ENCODE results near the gene FAM193A. TPM values are rescaled to one million over a fixed set of nuclear protein-coding genes. Genes with fewer than 3 reads are reported as not detected.

FAM193A gene
- total RNA-seq, 1 donor from 2014 or later: 28.8 TPM

DNA sequence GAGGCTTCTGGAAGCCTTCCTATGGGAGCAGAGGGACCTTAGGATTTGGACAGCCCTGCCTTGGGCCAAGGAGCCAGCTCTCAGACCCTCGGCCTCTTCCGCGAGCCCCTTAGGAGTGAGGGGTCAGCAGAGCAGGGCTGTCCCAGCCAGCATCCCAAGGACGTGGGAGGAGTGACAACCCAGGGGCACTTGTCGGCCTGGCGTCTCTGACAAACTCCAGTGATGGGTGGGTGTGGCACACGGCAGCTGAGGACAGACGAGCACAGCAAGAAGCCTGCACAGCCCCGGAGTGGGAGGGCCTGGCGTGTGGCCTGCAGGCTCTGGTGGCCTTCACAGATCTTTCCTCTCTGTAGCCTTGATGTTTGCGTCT is 231.2 kb downstream of the FAM193A start:
- Histone ChIP-seq H3K9ac (ENCODE audit: low read length) (no peak overlapping the region), H3K27ac (ENCODE audit: low read depth, low read length) (no peak overlapping the region), H3K9me3 (ENCODE audit: insufficient read depth, low read depth, low read length) (no peaks in the 10 kb centered on the region), H3K4me3 (ENCODE audit: insufficient read depth, low read depth, low read length) (no peak overlapping the region), H2AFZ (ENCODE audit: low read depth, low read length) (no peak overlapping the region), H3K36me3 (ENCODE audit: insufficient read depth, low read length) (no peaks in the 10 kb centered on the region), H4K20me1 (ENCODE audit: insufficient read depth, low read length) (no peaks in the 10 kb centered on the region), H3K79me2 (ENCODE audit: insufficient read depth, low read length) (no peaks in the 10 kb centered on the region), H3K4me1 (ENCODE audit: insufficient read depth, low read length) (peaks cover 11% of the 10 kb centered on the region), H3K27me3 (ENCODE audit: insufficient read depth, low read length) (no peaks in the 10 kb centered on the region), H3K4me2 (ENCODE audit: low read length) (no peak overlapping the region)
- TF ChIP-seq, protein P1, sequence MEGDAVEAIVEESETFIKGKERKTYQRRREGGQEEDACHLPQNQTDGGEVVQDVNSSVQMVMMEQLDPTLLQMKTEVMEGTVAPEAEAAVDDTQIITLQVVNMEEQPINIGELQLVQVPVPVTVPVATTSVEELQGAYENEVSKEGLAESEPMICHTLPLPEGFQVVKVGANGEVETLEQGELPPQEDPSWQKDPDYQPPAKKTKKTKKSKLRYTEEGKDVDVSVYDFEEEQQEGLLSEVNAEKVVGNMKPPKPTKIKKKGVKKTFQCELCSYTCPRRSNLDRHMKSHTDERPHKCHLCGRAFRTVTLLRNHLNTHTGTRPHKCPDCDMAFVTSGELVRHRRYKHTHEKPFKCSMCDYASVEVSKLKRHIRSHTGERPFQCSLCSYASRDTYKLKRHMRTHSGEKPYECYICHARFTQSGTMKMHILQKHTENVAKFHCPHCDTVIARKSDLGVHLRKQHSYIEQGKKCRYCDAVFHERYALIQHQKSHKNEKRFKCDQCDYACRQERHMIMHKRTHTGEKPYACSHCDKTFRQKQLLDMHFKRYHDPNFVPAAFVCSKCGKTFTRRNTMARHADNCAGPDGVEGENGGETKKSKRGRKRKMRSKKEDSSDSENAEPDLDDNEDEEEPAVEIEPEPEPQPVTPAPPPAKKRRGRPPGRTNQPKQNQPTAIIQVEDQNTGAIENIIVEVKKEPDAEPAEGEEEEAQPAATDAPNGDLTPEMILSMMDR (IDR thresholded peaks at IDR 0.05; ENCODE audit: insufficient read depth, low read depth, low read length): no peak
- TF ChIP-seq EZH2 (IDR thresholded peaks at IDR 0.05; ENCODE audit: insufficient read depth, low read length): no peak
- FAIRE-seq (no peak), DNase-seq (ENCODE audit: low read depth) (no peak)
- no peak overlapping the region for H3K27ac Mint-ChIP-seq (ENCODE audit: unreplicated experiment)
- H3K4me3 Mint-ChIP-seq (ENCODE audit: unreplicated experiment): no peak overlapping the region
- no peaks in the 10 kb centered on the region for H3K36me3 Mint-ChIP-seq (ENCODE audit: low read depth, unreplicated experiment)
- peaks cover 17% of the 10 kb centered on the region for H3K4me1 Mint-ChIP-seq (ENCODE audit: low read depth, unreplicated experiment)
- peaks cover 4% of the 10 kb centered on the region for H3K9me3 Mint-ChIP-seq (ENCODE audit: unreplicated experiment)
- no peaks in the 10 kb centered on the region for H3K27me3 Mint-ChIP-seq (ENCODE audit: low read depth, unreplicated experiment)

DNA sequence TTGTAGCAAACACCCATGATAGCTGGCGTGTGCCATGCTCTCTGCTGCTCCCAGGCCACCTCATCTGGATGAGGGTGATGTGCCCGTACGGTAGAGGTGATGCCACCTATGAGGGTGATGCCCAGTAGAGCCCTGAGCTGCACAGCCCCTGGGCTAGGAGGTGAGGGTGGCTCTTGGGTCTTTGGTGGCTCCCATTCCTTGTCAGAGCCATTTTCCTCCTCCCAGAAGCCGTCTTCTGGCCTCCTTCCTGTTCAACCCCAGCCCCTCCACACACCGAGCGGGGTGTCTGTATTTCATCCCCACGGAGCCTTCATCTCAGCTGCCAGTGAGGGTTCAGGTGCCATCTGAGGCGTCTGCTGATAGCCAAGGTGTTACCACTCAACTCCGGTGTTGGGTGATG is 231.7 kb downstream of the FAM193A start:
- Histone ChIP-seq H3K4me2 (ENCODE audit: low read length) (no peak overlapping the region), H3K9ac (ENCODE audit: low read length) (no peak overlapping the region), H2AFZ (ENCODE audit: low read depth, low read length) (no peak overlapping the region), H4K20me1 (ENCODE audit: insufficient read depth, low read length) (no peaks in the 10 kb centered on the region), H3K27ac (ENCODE audit: low read depth, low read length) (no peak overlapping the region), H3K9me3 (ENCODE audit: insufficient read depth, low read depth, low read length) (no peaks in the 10 kb centered on the region), H3K4me3 (ENCODE audit: insufficient read depth, low read depth, low read length) (no peak overlapping the region), H3K27me3 (ENCODE audit: insufficient read depth, low read length) (no peaks in the 10 kb centered on the region), H3K79me2 (ENCODE audit: insufficient read depth, low read length) (no peaks in the 10 kb centered on the region), H3K36me3 (ENCODE audit: insufficient read depth, low read length) (no peaks in the 10 kb centered on the region), H3K4me1 (ENCODE audit: insufficient read depth, low read length) (peaks cover 11% of the 10 kb centered on the region)
- DNase-seq (ENCODE audit: low read depth) (no peak), FAIRE-seq (no peak)
- H3K4me3 Mint-ChIP-seq (ENCODE audit: unreplicated experiment): no peak overlapping the region
- peaks cover 4% of the 10 kb centered on the region for H3K9me3 Mint-ChIP-seq (ENCODE audit: unreplicated experiment)
- TF ChIP-seq, protein P1 (IDR thresholded peaks at IDR 0.05; ENCODE audit: insufficient read depth, low read depth, low read length): no peak
- TF ChIP-seq EZH2 (IDR thresholded peaks at IDR 0.05; ENCODE audit: insufficient read depth, low read length): no peak
- peaks cover 17% of the 10 kb centered on the region for H3K4me1 Mint-ChIP-seq (ENCODE audit: low read depth, unreplicated experiment)
- H3K27me3 Mint-ChIP-seq (ENCODE audit: low read depth, unreplicated experiment): no peaks in the 10 kb centered on the region
- no peaks in the 10 kb centered on the region for H3K36me3 Mint-ChIP-seq (ENCODE audit: low read depth, unreplicated experiment)
- no peak overlapping the region for H3K27ac Mint-ChIP-seq (ENCODE audit: unreplicated experiment)

DNA sequence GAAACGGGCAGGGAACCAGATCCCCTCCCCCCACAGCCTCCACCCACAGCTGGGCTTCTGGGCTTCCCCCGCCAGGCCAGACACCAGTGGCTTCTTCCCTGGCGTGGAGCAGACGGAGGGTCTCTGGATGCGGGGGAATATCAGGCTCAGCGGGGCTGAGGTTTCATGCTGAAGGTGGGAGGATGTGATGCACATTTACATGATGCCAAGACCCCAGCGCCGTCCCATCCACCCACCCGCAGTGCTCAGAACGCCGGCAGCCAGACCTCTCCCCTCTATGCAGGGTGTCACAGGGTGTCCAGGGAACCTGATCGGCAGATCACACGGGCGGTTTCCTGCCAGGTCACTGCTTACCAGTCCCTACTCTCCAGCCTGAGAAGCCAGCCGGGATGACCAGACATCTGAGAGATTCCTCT is 232.5 kb downstream of the FAM193A start:
- H3K9me3 Mint-ChIP-seq (ENCODE audit: unreplicated experiment): peaks cover 8% of the 10 kb centered on the region
- H4K20me1 ChIP-seq (ENCODE audit: insufficient read depth, low read length): no peaks in the 10 kb centered on the region
- H3K36me3 Mint-ChIP-seq (ENCODE audit: low read depth, unreplicated experiment): no peaks in the 10 kb centered on the region
- H3K9me3 ChIP-seq (ENCODE audit: insufficient read depth, low read depth, low read length): no peaks in the 10 kb centered on the region
- peaks cover 7% of the 10 kb centered on the region for H3K4me1 ChIP-seq (ENCODE audit: insufficient read depth, low read length)
- H3K9ac ChIP-seq (ENCODE audit: low read length): no peak overlapping the region
- no peaks in the 10 kb centered on the region for H3K27me3 ChIP-seq (ENCODE audit: insufficient read depth, low read length)
- peak overlapping the region; percentile 72 for H3K27ac Mint-ChIP-seq (ENCODE audit: unreplicated experiment)
- FAIRE-seq (no peak), DNase-seq (ENCODE audit: low read depth) (no peak)
- peaks cover 17% of the 10 kb centered on the region for H3K4me1 Mint-ChIP-seq (ENCODE audit: low read depth, unreplicated experiment)
- H3K36me3 ChIP-seq (ENCODE audit: insufficient read depth, low read length): no peaks in the 10 kb centered on the region
- no peak overlapping the region for H3K27ac ChIP-seq (ENCODE audit: low read depth, low read length)
- no peaks in the 10 kb centered on the region for H3K79me2 ChIP-seq (ENCODE audit: insufficient read depth, low read length)
- H2AFZ ChIP-seq (ENCODE audit: low read depth, low read length): peak overlapping the region; percentile 57
- H3K27me3 Mint-ChIP-seq (ENCODE audit: low read depth, unreplicated experiment): no peaks in the 10 kb centered on the region
- TF ChIP-seq, protein P1 (IDR thresholded peaks at IDR 0.05; ENCODE audit: insufficient read depth, low read depth, low read length): no peak
- no peak for TF ChIP-seq EZH2 (IDR thresholded peaks at IDR 0.05; ENCODE audit: insufficient read depth, low read length)
- H3K4me3 Mint-ChIP-seq (ENCODE audit: unreplicated experiment): no peak overlapping the region
- no peak overlapping the region for H3K4me3 ChIP-seq (ENCODE audit: insufficient read depth, low read depth, low read length)
- H3K4me2 ChIP-seq (ENCODE audit: low read length): peak overlapping the region; percentile 37
